ENCODE measurements around the gene PTPRG.

GRCh38 chr3:62015111-62015510 lies 453.7 kb downstream of the PTPRG start:
- TF ChIP-seq CTCF (IDR thresholded peaks at IDR 0.05; ENCODE audit: low read depth, low read length, poor library complexity, severe bottlenecking) (no peak), EZH2phosphoT487 (IDR thresholded peaks at IDR 0.05; ENCODE audit: borderline replicate concordance, low read length) (no peak)

All from DOHH2 (cell line).